ENCODE data around the gene ARF1. TPM values are rescaled to one million over a fixed set of nuclear protein-coding genes. Genes with fewer than 3 reads are reported as not detected.

Gene ARF1
- total and polyA plus RNA-seq, 10 of the 15 experiments (the other 5 are each of a cell fraction or from before 2014, with no cell fraction given): 48.4 to 508 (median 283) TPM

DNA sequence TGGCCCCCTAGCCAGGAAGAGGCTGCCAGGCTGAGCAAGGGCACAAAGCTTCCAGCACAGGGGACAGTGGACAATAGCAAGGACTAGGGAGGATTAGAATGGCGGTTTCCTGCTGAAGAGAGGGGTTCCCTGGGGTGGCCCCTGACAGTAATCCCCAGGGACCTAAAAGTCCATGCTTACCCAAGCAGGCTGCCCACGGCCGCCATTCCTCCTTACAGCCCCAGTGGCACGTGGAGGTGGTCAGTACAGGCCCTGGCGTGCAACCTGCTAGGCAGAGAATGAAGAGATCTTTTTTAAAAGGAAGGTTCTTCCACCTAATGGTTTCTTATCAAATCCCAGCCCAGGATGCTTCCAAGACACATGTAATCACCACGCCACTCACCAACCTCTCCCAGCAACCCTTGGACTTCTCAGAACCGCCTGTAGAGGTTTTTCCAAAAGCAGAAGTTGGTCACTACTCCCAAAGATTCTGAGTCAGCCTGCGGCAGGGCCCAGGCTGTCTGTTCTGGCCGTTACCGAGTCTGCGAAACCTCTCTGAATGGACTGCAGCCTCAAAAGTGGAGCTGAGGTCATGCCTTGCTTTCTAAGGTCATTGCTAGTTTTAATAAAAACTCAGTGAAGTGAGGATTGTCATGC is 25.7 kb downstream of the ARF1 start (continued):
- TF ChIP-seq, protein P1, sequence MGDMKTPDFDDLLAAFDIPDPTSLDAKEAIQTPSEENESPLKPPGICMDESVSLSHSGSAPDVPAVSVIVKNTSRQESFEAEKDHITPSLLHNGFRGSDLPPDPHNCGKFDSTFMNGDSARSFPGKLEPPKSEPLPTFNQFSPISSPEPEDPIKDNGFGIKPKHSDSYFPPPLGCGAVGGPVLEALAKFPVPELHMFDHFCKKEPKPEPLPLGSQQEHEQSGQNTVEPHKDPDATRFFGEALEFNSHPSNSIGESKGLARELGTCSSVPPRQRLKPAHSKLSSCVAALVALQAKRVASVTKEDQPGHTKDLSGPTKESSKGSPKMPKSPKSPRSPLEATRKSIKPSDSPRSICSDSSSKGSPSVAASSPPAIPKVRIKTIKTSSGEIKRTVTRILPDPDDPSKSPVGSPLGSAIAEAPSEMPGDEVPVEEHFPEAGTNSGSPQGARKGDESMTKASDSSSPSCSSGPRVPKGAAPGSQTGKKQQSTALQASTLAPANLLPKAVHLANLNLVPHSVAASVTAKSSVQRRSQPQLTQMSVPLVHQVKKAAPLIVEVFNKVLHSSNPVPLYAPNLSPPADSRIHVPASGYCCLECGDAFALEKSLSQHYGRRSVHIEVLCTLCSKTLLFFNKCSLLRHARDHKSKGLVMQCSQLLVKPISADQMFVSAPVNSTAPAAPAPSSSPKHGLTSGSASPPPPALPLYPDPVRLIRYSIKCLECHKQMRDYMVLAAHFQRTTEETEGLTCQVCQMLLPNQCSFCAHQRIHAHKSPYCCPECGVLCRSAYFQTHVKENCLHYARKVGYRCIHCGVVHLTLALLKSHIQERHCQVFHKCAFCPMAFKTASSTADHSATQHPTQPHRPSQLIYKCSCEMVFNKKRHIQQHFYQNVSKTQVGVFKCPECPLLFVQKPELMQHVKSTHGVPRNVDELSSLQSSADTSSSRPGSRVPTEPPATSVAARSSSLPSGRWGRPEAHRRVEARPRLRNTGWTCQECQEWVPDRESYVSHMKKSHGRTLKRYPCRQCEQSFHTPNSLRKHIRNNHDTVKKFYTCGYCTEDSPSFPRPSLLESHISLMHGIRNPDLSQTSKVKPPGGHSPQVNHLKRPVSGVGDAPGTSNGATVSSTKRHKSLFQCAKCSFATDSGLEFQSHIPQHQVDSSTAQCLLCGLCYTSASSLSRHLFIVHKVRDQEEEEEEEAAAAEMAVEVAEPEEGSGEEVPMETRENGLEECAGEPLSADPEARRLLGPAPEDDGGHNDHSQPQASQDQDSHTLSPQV (IDR thresholded peaks at IDR 0.05): no peak
- no peak for TF ChIP-seq ZNF274 (IDR thresholded peaks at IDR 0.05; ENCODE audit: insufficient read depth, insufficient read length)
- TF ChIP-seq CEBPB (IDR thresholded peaks at IDR 0.05; ENCODE audit: borderline replicate concordance in 1 of 2, low read depth in 2 of 2, low read length in 2 of 2): no peak
- no peak for TF ChIP-seq RAD51 (IDR thresholded peaks at IDR 0.05)
- no peak for TF ChIP-seq STAT3 (IDR thresholded peaks at IDR 0.05; ENCODE audit: low read depth, low read length)
- TF ChIP-seq KDM1A (IDR thresholded peaks at IDR 0.05; ENCODE audit: borderline replicate concordance): no peak
- TF ChIP-seq, protein P2, sequence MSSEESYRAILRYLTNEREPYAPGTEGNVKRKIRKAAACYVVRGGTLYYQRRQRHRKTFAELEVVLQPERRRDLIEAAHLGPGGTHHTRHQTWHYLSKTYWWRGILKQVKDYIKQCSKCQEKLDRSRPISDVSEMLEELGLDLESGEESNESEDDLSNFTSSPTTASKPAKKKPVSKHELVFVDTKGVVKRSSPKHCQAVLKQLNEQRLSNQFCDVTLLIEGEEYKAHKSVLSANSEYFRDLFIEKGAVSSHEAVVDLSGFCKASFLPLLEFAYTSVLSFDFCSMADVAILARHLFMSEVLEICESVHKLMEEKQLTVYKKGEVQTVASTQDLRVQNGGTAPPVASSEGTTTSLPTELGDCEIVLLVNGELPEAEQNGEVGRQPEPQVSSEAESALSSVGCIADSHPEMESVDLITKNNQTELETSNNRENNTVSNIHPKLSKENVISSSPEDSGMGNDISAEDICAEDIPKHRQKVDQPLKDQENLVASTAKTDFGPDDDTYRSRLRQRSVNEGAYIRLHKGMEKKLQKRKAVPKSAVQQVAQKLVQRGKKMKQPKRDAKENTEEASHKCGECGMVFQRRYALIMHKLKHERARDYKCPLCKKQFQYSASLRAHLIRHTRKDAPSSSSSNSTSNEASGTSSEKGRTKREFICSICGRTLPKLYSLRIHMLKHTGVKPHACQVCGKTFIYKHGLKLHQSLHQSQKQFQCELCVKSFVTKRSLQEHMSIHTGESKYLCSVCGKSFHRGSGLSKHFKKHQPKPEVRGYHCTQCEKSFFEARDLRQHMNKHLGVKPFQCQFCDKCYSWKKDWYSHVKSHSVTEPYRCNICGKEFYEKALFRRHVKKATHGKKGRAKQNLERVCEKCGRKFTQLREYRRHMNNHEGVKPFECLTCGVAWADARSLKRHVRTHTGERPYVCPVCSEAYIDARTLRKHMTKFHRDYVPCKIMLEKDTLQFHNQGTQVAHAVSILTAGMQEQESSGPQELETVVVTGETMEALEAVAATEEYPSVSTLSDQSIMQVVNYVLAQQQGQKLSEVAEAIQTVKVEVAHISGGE (CRISPR knock-in tag; IDR thresholded peaks at IDR 0.05): no peak
- TF ChIP-seq, protein P3, sequence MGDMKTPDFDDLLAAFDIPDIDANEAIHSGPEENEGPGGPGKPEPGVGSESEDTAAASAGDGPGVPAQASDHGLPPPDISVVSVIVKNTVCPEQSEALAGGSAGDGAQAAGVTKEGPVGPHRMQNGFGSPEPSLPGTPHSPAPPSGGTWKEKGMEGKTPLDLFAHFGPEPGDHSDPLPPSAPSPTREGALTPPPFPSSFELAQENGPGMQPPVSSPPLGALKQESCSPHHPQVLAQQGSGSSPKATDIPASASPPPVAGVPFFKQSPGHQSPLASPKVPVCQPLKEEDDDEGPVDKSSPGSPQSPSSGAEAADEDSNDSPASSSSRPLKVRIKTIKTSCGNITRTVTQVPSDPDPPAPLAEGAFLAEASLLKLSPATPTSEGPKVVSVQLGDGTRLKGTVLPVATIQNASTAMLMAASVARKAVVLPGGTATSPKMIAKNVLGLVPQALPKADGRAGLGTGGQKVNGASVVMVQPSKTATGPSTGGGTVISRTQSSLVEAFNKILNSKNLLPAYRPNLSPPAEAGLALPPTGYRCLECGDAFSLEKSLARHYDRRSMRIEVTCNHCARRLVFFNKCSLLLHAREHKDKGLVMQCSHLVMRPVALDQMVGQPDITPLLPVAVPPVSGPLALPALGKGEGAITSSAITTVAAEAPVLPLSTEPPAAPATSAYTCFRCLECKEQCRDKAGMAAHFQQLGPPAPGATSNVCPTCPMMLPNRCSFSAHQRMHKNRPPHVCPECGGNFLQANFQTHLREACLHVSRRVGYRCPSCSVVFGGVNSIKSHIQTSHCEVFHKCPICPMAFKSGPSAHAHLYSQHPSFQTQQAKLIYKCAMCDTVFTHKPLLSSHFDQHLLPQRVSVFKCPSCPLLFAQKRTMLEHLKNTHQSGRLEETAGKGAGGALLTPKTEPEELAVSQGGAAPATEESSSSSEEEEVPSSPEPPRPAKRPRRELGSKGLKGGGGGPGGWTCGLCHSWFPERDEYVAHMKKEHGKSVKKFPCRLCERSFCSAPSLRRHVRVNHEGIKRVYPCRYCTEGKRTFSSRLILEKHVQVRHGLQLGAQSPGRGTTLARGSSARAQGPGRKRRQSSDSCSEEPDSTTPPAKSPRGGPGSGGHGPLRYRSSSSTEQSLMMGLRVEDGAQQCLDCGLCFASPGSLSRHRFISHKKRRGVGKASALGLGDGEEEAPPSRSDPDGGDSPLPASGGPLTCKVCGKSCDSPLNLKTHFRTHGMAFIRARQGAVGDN (IDR thresholded peaks at IDR 0.05): no peak
- no peak for TF ChIP-seq CREM (IDR thresholded peaks at IDR 0.05; ENCODE audit: low read depth)
- TF ChIP-seq SP1 (IDR thresholded peaks at IDR 0.05; ENCODE audit: low read depth, low read length): no peak
- TF ChIP-seq POLR2AphosphoS5 (IDR thresholded peaks at IDR 0.05; ENCODE audit: low read length): no peak
- TF ChIP-seq TCF3 (IDR thresholded peaks at IDR 0.05; ENCODE audit: borderline replicate concordance, insufficient read depth, low read depth, low read length): no peak

Data from GM12878 (cell line).